H1 (cell line): Measurements from ENCODE around the gene FGGY. TPM values are rescaled to one million over a fixed set of nuclear protein-coding genes. Genes with fewer than 3 reads are reported as not detected.

ENCODE experiments used
- BACH1 ChIP-seq: IDR thresholded peaks from 2 replicates; pipeline ENCODE4 v1.6.1; 2012; ENCODE audit warnings: low read length, improper control_type of control experiment
- CBX8 ChIP-seq: fragments of 300-800, 300-1000 bp; sonication (generic); IDR thresholded peaks from 2 replicates; pipeline ENCODE4 v1.7.1; 2016; ENCODE audit warnings: low read depth, low read length, borderline replicate concordance
- GTF2F1 ChIP-seq: IDR thresholded peaks from 2 replicates; pipeline ENCODE4 v1.6.1; 2012; ENCODE audit warnings: low read depth, low read length, improper control_type of control experiment, borderline replicate concordance
- JUND ChIP-seq: IDR thresholded peaks from 2 replicates; pipeline ENCODE4 v1.6.1; 2011; ENCODE audit warnings: mild to moderate bottlenecking, improper control_type of control experiment, low read length
- POLR2AphosphoS5 ChIP-seq: IDR thresholded peaks from 2 replicates; pipeline ENCODE4 v1.6.1; 2011; ENCODE audit warnings: low read depth, low read length
- SIRT6 ChIP-seq: IDR thresholded peaks from one replicate; pipeline ENCODE4 v1.7.1; 2012; ENCODE audit warnings: low read length, inconsistent platforms
- SIX5 ChIP-seq: IDR thresholded peaks from 2 replicates; pipeline ENCODE4 v1.6.1; 2011; ENCODE audit warnings: mild to moderate bottlenecking, low read depth, low read length
- SP2 ChIP-seq: IDR thresholded peaks from 2 replicates; pipeline ENCODE4 v1.6.1; 2012; ENCODE audit warnings: mild to moderate bottlenecking, low read length, inconsistent platforms
- SP4 ChIP-seq: IDR thresholded peaks from 2 replicates; pipeline ENCODE4 v1.6.1; 2012; ENCODE audit warnings: low read length, inconsistent platforms
- TAF7 ChIP-seq: optimal IDR thresholded peaks from 2 replicates; pipeline ENCODE3; 2011; ENCODE audit warnings: low read depth, mild to moderate bottlenecking, inconsistent platforms, low read length, moderate library complexity, borderline replicate concordance
- TCF12 ChIP-seq: IDR thresholded peaks from 2 replicates; pipeline ENCODE4 v1.6.1; 2011; ENCODE audit warnings: low read depth, mild to moderate bottlenecking, low read length
- polyA plus RNA-seq, 7 experiments: library from polyadenylated mRNA; depleted of rRNA in 3 of 7; stranded (reverse) in 5 of 7; unstranded in 2 of 7; fragments of >200 nt in 5 of 7; fragments of 200-250 nt in 2 of 7; gene quantifications; 1 replicate in 5 of 7; 2 replicates in 1 of 7; 4 replicates in 1 of 7; pipeline versions ENCODE4 v1.2.1 to v1.2.3, GENCODE V29; 2011 to 2013; ENCODE audit warnings: missing spikeins in 2 of 7, mixed read lengths in 2 of 7
- total RNA-seq: library from RNA; stranded (reverse); fragmentation: NEBNext Ultra II Directional; extraction: Animal tissue kit (Norgen Biotek cat#: 25700); gene quantifications from 2 replicates; pipeline ENCODE4 v1.2.1, GENCODE V29; 2021

FGGY gene
- total and polyA plus RNA-seq, 2 of the 8 experiments (the other 6 are each of a cell fraction or from before 2014, with no cell fraction given): 10.3 to 12.5 TPM

DNA sequence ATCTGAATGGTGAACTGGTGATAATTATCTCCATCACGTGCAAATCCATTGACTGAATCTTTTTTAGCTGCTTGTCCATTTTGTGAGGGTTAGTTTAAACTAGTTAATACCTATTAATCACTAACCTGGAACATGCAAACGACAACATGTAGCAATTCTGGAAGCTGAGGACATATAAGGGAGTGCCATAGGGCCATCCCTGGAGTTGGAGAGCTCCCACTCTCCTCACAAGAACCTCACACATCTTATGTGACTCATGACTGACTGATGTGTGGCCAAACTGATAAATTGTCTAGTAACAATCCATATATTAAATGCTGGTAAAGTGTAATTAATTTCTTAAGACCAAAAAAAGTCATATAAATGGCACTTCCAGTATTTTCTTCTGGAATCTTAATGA is 454.9 kb downstream of the FGGY start (continued):
- TF ChIP-seq CBX8 (no peak), BACH1 (no peak), POLR2AphosphoS5 (no peak), SIRT6 (no peak), TAF7 (no peak), SP2 (no peak), GTF2F1 (no peak), SIX5 (no peak), JUND (no peak), TCF12 (no peak), SP4 (no peak)
- TF ChIP-seq, all 59 proteins: peak for 0
